PFSK-1 (cell line): ENCODE data around the gene OR9Q1.

Experiments
- POLR2AphosphoS5 ChIP-seq: IDR thresholded peaks from 2 replicates; pipeline ENCODE4 v1.6.1; 2012; ENCODE audit warnings: low read depth, mild to moderate bottlenecking, control low read depth, low read length, moderate library complexity
- TAF1 ChIP-seq: IDR thresholded peaks from 2 replicates; pipeline ENCODE4 v1.6.1; 2012; ENCODE audit warnings: low read length, control low read depth, borderline replicate concordance; ENCODE audit not compliant: insufficient read depth
- TF ChIP-seq, protein P1 (sequence below), 2 experiments: IDR thresholded peaks; 2 replicates each; pipeline versions ENCODE4 v1.6.1 to v1.8.0; 2011 to 2012; ENCODE audit warnings: low read depth in 2 of 2, low read length in 2 of 2, control low read depth in 1 of 2, inconsistent platforms in 1 of 2, mild to moderate bottlenecking in 1 of 2, moderate library complexity in 1 of 2; ENCODE audit not compliant: insufficient read depth in 1 of 2

- TF ChIP-seq, protein P1, sequence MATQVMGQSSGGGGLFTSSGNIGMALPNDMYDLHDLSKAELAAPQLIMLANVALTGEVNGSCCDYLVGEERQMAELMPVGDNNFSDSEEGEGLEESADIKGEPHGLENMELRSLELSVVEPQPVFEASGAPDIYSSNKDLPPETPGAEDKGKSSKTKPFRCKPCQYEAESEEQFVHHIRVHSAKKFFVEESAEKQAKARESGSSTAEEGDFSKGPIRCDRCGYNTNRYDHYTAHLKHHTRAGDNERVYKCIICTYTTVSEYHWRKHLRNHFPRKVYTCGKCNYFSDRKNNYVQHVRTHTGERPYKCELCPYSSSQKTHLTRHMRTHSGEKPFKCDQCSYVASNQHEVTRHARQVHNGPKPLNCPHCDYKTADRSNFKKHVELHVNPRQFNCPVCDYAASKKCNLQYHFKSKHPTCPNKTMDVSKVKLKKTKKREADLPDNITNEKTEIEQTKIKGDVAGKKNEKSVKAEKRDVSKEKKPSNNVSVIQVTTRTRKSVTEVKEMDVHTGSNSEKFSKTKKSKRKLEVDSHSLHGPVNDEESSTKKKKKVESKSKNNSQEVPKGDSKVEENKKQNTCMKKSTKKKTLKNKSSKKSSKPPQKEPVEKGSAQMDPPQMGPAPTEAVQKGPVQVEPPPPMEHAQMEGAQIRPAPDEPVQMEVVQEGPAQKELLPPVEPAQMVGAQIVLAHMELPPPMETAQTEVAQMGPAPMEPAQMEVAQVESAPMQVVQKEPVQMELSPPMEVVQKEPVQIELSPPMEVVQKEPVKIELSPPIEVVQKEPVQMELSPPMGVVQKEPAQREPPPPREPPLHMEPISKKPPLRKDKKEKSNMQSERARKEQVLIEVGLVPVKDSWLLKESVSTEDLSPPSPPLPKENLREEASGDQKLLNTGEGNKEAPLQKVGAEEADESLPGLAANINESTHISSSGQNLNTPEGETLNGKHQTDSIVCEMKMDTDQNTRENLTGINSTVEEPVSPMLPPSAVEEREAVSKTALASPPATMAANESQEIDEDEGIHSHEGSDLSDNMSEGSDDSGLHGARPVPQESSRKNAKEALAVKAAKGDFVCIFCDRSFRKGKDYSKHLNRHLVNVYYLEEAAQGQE (IDR thresholded peaks at IDR 0.05; ENCODE audit: insufficient read depth in 1 of 2, low read depth in 2 of 2, low read length in 2 of 2), result peak in 1 of 2 experiments; percentile 79; a peak in 2 of 4 replicates
- TF ChIP-seq TAF1, result no peak
- TF ChIP-seq POLR2AphosphoS5, result no peak
These were observed 101.8 kb downstream of the OR9Q1 start, which contains the start of gene OR9I1 for GRCh38 chr11:58125469-58125868.
